A673 (cell line): ENCODE measurements around the gene JMJD1C. TPM values are rescaled to one million over a fixed set of nuclear protein-coding genes. Genes with fewer than 3 reads are reported as not detected.

Source experiments
- BruUV-seq: library from RNA; stranded (reverse); fragments of 400-500 nt; replicated peaks from 2 replicates; lab custom pipeline; 2021; lab: Mats Ljungman, UMichigan
- CTCF ChIA-PET: fragments of 300-600 bp; sonication (Branson Sonifier 250); formaldehyde crosslinking; loops from one replicate; lab custom pipeline; 2022; ENCODE audit warnings: antibody characterized with exemption; lab: Charles Lee
- POLR2A ChIA-PET: fragments of 300-600 bp; sonication (Branson Sonifier 250); formaldehyde crosslinking; loops from one replicate; lab custom pipeline; 2022; ENCODE audit warnings: antibody characterized with exemption; ENCODE audit not compliant: low non-redundant PET; lab: Charles Lee
- DNase-seq: peaks from one replicate; pipeline ENCODE4 v3.0.0-alpha.2; 2015; ENCODE audit warnings: low spot score
- H3K27ac ChIP-seq: fragments of 200-600 bp; sonication (generic); 2 replicates; pipeline ENCODE4 v1.5.1; 2016; ENCODE audit warnings: mixed run types, low read depth, mild to moderate bottlenecking, mixed read lengths, antibody characterized with exemption, low read length; ENCODE audit not compliant: poor library complexity, severe bottlenecking
- H3K27me3 ChIP-seq: fragments of 200-600 bp; sonication (generic); replicated peaks from 2 replicates; pipeline ENCODE4 v1.6.1; 2017; ENCODE audit warnings: mixed run types, low read depth, mild to moderate bottlenecking, mixed read lengths, antibody characterized with exemption, low read length; ENCODE audit not compliant: insufficient read depth, poor library complexity
- H3K36me3 ChIP-seq: fragments of 200-600 bp; sonication (generic); 2 replicates; pipeline ENCODE4 v1.6.1; 2016; ENCODE audit warnings: mixed run types, mild to moderate bottlenecking, mixed read lengths, antibody characterized with exemption, low read length; ENCODE audit not compliant: insufficient read depth, poor library complexity, severe bottlenecking
- H3K4me1 ChIP-seq: fragments of 200-600 bp; sonication (generic); 2 replicates; pipeline ENCODE4 v1.6.1; 2017; ENCODE audit warnings: mixed run types, mild to moderate bottlenecking, mixed read lengths, antibody characterized with exemption, low read length; ENCODE audit not compliant: insufficient read depth, poor library complexity, severe bottlenecking
- H3K4me3 ChIP-seq: fragments of 200-600 bp; sonication (generic); 2 replicates; pipeline ENCODE4 v1.5.1; 2016; ENCODE audit warnings: low read depth, mixed run types, mild to moderate bottlenecking, mixed read lengths, low read length; ENCODE audit not compliant: poor library complexity, severe bottlenecking
- H3K9me3 ChIP-seq: fragments of 200-600 bp; sonication (generic); 2 replicates; pipeline ENCODE4 v1.6.1; 2016; ENCODE audit warnings: mixed run types, low read depth, mild to moderate bottlenecking, mixed read lengths, antibody characterized with exemption, low read length; ENCODE audit not compliant: poor library complexity, severe bottlenecking
- EZH2 ChIP-seq: fragments of 200-600 bp; sonication (generic); IDR thresholded peaks from 2 replicates; pipeline ENCODE4 v1.6.1; 2017; ENCODE audit warnings: borderline replicate concordance, low read depth, mild to moderate bottlenecking, mixed read lengths, antibody characterized with exemption, low read length; ENCODE audit not compliant: poor library complexity, severe bottlenecking
- intact Hi-C: fragments of 100-400 bp; cut with micrococcal nuclease; formaldehyde crosslinking; loops from one replicate; pipeline ENCODE4 v1.10.0; 2022; ENCODE audit not compliant: unreplicated experiment
- total RNA-seq: library from RNA; stranded (reverse); gene quantifications from 2 replicates; pipeline ENCODE4 v1.2.3, GENCODE V29; 2021
- TF ChIP-seq, protein P1 (sequence below): fragments of 300-800, 200-600 bp; sonication (generic); conservative IDR thresholded peaks from 2 replicates; pipeline ENCODE4 v1.5.1; 2017; ENCODE audit warnings: low read depth, mild to moderate bottlenecking, antibody characterized with exemption, low read length, moderate library complexity, mixed read lengths

JMJD1C gene
- total RNA-seq, 1 experiment from 2014 or later: 71.4 TPM

DNA sequence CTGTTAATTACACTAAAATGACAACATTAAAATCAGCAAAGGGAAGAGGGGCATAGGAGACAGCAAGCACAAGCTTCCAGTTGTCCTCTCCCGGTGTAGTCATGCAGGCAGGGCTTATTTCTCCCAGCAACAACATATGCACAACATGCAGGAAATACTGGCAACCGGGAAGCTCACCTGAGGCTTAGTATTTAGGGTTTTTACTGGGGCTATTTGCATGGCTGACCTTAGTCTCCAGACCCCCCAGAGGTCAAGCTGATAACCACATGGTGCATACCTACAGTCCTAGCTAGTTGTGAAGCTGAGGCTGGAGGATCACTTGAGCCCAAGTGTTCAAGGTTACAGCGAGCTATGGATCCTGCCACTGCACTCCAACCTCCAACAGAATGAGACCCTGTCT is 12.8 kb upstream of the JMJD1C start:
- Histone ChIP-seq H3K4me1 (peaks cover 43% of the 10 kb centered on the region), H3K36me3 (no peaks in the 10 kb centered on the region), H3K9me3 (no peaks in the 10 kb centered on the region), H3K4me3 (no peak overlapping the region), H3K27ac (no peak overlapping the region), H3K27me3 (no peaks in the 10 kb centered on the region)
- ChIA-PET CTCF (no interaction called here), POLR2A (interaction anchor here (0.7 kb wide), 1 partner anchor 20 kb away, joined by 3 read pairs; no protein-coding TSS in a partner anchor)
- intact Hi-C loops: no loop called here
- no peak for DNase-seq
- no peak for TF ChIP-seq EZH2
- TF ChIP-seq, protein P1, sequence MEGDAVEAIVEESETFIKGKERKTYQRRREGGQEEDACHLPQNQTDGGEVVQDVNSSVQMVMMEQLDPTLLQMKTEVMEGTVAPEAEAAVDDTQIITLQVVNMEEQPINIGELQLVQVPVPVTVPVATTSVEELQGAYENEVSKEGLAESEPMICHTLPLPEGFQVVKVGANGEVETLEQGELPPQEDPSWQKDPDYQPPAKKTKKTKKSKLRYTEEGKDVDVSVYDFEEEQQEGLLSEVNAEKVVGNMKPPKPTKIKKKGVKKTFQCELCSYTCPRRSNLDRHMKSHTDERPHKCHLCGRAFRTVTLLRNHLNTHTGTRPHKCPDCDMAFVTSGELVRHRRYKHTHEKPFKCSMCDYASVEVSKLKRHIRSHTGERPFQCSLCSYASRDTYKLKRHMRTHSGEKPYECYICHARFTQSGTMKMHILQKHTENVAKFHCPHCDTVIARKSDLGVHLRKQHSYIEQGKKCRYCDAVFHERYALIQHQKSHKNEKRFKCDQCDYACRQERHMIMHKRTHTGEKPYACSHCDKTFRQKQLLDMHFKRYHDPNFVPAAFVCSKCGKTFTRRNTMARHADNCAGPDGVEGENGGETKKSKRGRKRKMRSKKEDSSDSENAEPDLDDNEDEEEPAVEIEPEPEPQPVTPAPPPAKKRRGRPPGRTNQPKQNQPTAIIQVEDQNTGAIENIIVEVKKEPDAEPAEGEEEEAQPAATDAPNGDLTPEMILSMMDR: no peak
- BruUV-seq: no TSS peak

DNA sequence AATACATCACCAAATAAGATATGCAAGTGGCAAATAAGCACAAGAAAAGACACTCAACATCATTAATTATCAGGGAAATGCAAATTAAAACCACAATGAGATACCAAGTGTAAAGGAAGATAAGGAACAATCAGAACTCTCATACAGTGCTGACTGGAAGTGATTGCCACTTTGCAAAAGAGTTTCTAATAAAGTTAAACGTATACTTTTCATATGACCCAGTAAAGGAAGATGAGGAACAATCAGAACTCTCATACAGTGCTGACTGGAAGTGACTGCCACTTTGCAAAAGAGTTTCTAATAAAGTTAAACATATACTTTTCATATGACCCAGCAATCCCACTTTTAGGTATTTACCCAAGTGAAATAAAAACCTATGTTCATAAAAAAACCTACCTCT is 12.2 kb upstream of the JMJD1C start:
- ChIA-PET POLR2A (no interaction called here), CTCF (no interaction called here)
- DNase-seq: no peak
- no peaks in the 10 kb centered on the region for H3K36me3 ChIP-seq
- H3K27me3 ChIP-seq: no peaks in the 10 kb centered on the region
- TF ChIP-seq EZH2: no peak
- TF ChIP-seq, protein P1: no peak
- intact Hi-C loops: no loop called here
- H3K4me1 ChIP-seq: peaks cover 37% of the 10 kb centered on the region
- no peaks in the 10 kb centered on the region for H3K9me3 ChIP-seq
- H3K4me3 ChIP-seq: no peak overlapping the region
- no peak overlapping the region for H3K27ac ChIP-seq
- BruUV-seq: no TSS peak

DNA sequence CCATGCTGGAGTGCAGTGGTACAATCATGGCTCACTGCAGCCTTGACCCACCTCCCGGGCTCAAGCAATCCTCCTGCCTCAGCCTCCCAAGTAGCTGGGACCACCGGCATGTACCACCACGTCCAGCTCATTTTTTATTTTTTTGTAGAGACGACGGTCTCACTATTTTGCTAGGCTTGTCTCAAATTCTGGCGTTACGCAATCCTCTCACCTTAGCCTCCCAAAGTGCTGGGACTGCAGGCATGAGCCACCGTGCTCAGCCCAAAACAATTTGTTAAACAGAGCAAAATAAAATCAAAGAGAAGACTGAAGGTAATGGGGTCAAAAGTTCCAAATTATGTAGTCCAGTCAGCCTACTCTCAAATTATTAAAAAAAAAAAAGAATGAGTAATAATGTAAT is 8.7 kb upstream of the JMJD1C start:
- H3K9me3 ChIP-seq: no peaks in the 10 kb centered on the region
- intact Hi-C loops: no loop called here
- no peak for DNase-seq
- H3K4me3 ChIP-seq: no peak overlapping the region
- TF ChIP-seq, protein P1: no peak
- TF ChIP-seq EZH2: no peak
- ChIA-PET CTCF (no interaction called here), POLR2A (no interaction called here)
- BruUV-seq: no TSS peak
- H3K27me3 ChIP-seq: no peaks in the 10 kb centered on the region
- H3K4me1 ChIP-seq: peaks cover 13% of the 10 kb centered on the region
- no peaks in the 10 kb centered on the region for H3K36me3 ChIP-seq
- H3K27ac ChIP-seq: no peak overlapping the region
